ENCODE results near the gene CALCOCO1. TPM values are rescaled to one million over a fixed set of nuclear protein-coding genes. Genes with fewer than 3 reads are reported as not detected.

Gene CALCOCO1
- total RNA-seq, 4 donors from 2014 or later = 118 to 186 (median 168) TPM

GRCh38 chr12:53770281-53770680 lies 43.0 kb upstream of the CALCOCO1 start:
- TF ChIP-seq POLR2AphosphoS5 (IDR thresholded peaks at IDR 0.05) (no peak), EP300 (IDR thresholded peaks at IDR 0.05; ENCODE audit: low read depth) (no peak), POLR2A (IDR thresholded peaks at IDR 0.05) (no peak), CTCF (IDR thresholded peaks at IDR 0.05) (no peak)
- no peaks in the 10 kb centered on the region for H3K4me1 ChIP-seq
- peaks cover 94% of the 10 kb centered on the region for H3K27me3 ChIP-seq
- DNase-seq = no peak
- no peak overlapping the region for H3K4me3 ChIP-seq
- H3K9me3 ChIP-seq = no peaks in the 10 kb centered on the region
- in situ Hi-C loops (cut with MboI; ENCODE audit: low pct_ligation_motif_present in 1 of 4, low pct_unique_long_range_greater_than_20kb in 1 of 4, low sequenced_read_pairs in 3 of 4) = loop anchor here in 1 of 4 donors (25.0 kb wide), 1 partner anchor 417 kb away; the partner anchor contains the start of gene SMUG1
- no peaks in the 10 kb centered on the region for H3K36me3 ChIP-seq
- H3K27ac ChIP-seq = no peak overlapping the region
- intact Hi-C loops (cut with DNase I; ENCODE audit: low total_unique reads) = no loop called here

- Histone ChIP-seq H3K4me1 (no peaks in the 10 kb centered on the region), H3K4me3 (no peak overlapping the region), H3K36me3 (no peaks in the 10 kb centered on the region), H3K27ac (no peak overlapping the region), H3K27me3 (peaks cover 94% of the 10 kb centered on the region), H3K9me3 (no peaks in the 10 kb centered on the region)
- DNase-seq = no peak
- 71 to 77% methylated on average over 3 to 5 of the region's 5 CpGs for WGBS, 2 donors (ENCODE audit: low coverage in 1 of 2)
- no peak for TF ChIP-seq CTCF (IDR thresholded peaks at IDR 0.05)
- no peak for TF ChIP-seq POLR2A (IDR thresholded peaks at IDR 0.05)
- TF ChIP-seq EP300 (IDR thresholded peaks at IDR 0.05; ENCODE audit: low read depth) = no peak
- TF ChIP-seq POLR2AphosphoS5 (IDR thresholded peaks at IDR 0.05) = no peak
- in situ Hi-C loops (cut with MboI; ENCODE audit: low pct_ligation_motif_present in 1 of 4, low pct_unique_long_range_greater_than_20kb in 1 of 4, low sequenced_read_pairs in 3 of 4) = loop anchor here in 1 of 4 donors (25.0 kb wide), 1 partner anchor 418 kb away; the partner anchor contains the start of gene SMUG1
- intact Hi-C loops (cut with DNase I; ENCODE audit: low total_unique reads) = no loop called here
Observed at GRCh38 chr12:53768976-53769375, 41.7 kb upstream of the CALCOCO1 start.

GRCh38 chr12:53766881-53767280 lies 39.6 kb upstream of the CALCOCO1 start:
- Histone ChIP-seq H3K36me3 (no peaks in the 10 kb centered on the region), H3K27me3 (peaks cover 94% of the 10 kb centered on the region), H3K4me1 (no peaks in the 10 kb centered on the region), H3K27ac (no peak overlapping the region), H3K9me3 (no peaks in the 10 kb centered on the region), H3K4me3 (no peak overlapping the region)
- no peak for TF ChIP-seq POLR2AphosphoS5 (IDR thresholded peaks at IDR 0.05)
- TF ChIP-seq CTCF (IDR thresholded peaks at IDR 0.05) = no peak
- in situ Hi-C loops (cut with MboI; ENCODE audit: low pct_ligation_motif_present in 1 of 4, low pct_unique_long_range_greater_than_20kb in 1 of 4, low sequenced_read_pairs in 3 of 4) = loop anchor here in 1 of 4 donors (25.0 kb wide), 1 partner anchor 420 kb away; the partner anchor contains the start of gene SMUG1
- intact Hi-C loops (cut with DNase I; ENCODE audit: low total_unique reads) = no loop called here
- WGBS, 2 donors (ENCODE audit: low coverage in 1 of 2) = 44 to 56% methylated on average over 1 to 3 of the region's 3 CpGs
- no peak for DNase-seq

DNA sequence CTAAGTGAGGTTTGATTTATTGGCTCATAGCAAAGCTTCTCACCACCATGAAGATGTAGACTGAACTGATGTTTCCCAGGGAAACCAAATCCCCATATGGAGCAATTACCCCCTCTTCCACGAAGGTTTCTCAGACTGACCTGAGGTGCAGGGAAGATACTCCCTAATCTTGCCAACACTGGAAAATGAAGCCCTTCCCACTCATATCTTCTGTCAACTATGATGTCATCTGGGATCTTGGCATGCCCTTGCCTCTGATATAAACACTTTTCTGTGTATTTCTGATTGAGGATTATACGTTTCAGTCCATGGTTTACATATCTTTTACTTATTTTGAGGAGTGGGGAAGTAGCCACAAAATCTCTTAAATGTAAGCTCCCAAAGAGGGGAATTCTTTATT lies 38.6 kb upstream of the CALCOCO1 start:
- 22 to 42% methylated on average over 2 of the region's 2 CpGs for WGBS, 2 donors (ENCODE audit: low coverage in 1 of 2)
- intact Hi-C loops (cut with DNase I; ENCODE audit: low total_unique reads) = no loop called here
- peaks cover 94% of the 10 kb centered on the region for H3K27me3 ChIP-seq
- TF ChIP-seq EP300 (IDR thresholded peaks at IDR 0.05; ENCODE audit: low read depth) = no peak
- TF ChIP-seq POLR2A (IDR thresholded peaks at IDR 0.05) = no peak
- no peak for TF ChIP-seq CTCF (IDR thresholded peaks at IDR 0.05)
- no peak for TF ChIP-seq POLR2AphosphoS5 (IDR thresholded peaks at IDR 0.05)
- H3K9me3 ChIP-seq = no peaks in the 10 kb centered on the region
- H3K36me3 ChIP-seq = no peaks in the 10 kb centered on the region
- H3K27ac ChIP-seq = no peak overlapping the region
- no peak overlapping the region for H3K4me3 ChIP-seq
- DNase-seq = no peak
- in situ Hi-C loops (cut with MboI; ENCODE audit: low pct_ligation_motif_present in 1 of 4, low pct_unique_long_range_greater_than_20kb in 1 of 4, low sequenced_read_pairs in 3 of 4) = loop anchor here in 1 of 4 donors (25.0 kb wide), 1 partner anchor 421 kb away; the partner anchor contains the start of gene SMUG1
- H3K4me1 ChIP-seq = no peaks in the 10 kb centered on the region

All from transverse colon (tissue), 4 donors.